Choroid plexus epithelial cell (primary cell): ENCODE results near the gene APMAP.

Source experiments
- DNase-seq: peaks from one replicate; pipeline ENCODE4 v3.0.0-alpha.2; 2010; ENCODE audit warnings: low read depth
- H3K4me3 ChIP-seq: 2 replicates; pipeline ENCODE4 v1.5.1; 2011; ENCODE audit warnings: low read depth, mild to moderate bottlenecking, control low read depth, low read length, moderate library complexity
- TF ChIP-seq, protein P1 (sequence below): conservative IDR thresholded peaks from 2 replicates; pipeline ENCODE4 v1.5.1; 2011; ENCODE audit warnings: low read depth, mild to moderate bottlenecking, control low read depth, inconsistent platforms, low read length, moderate library complexity

APMAP gene

DNA sequence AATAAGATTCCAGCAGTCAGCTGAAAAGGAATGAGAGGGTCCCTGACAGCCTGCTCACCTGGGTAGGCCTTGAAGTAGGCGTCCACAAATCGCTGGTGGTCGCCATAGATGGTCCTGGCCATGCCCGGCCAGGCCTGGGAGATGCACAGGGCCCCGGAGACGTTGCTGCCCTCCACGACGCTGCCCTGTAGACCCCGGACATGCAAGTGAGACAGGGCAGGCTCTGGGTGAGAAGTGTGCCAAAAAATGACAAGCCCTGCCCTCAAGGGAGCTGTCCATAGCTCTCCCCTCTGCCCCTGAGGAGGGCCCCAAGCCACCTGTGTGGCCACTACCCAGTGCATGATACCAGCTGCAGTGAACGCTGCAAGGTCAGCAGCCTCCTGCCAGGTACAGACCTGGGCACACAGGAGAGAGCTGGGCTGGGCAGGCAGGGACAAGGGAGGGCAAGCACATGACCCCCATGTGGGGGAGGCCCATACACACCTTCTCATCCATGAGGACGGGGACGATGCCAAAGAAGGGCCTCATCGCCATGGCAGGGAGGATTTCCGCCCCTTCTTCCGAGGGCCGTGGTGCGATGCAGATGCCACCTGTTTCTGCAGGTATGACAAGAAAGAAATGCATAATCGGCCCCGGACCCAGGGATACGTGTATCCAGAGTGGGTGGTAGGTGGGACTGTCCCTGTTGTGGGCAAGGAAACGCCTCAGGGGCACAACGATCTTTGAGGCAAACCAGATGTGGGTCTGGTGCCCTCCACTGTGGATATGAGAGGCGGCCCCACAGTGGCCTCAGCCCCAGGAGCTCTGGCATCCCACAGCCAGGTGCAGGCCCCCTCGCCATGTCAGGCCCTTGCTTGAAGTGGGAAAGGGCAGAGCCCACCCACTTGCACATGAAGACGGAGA, 21.2 kb upstream of the APMAP start:
- TF ChIP-seq, protein P1, sequence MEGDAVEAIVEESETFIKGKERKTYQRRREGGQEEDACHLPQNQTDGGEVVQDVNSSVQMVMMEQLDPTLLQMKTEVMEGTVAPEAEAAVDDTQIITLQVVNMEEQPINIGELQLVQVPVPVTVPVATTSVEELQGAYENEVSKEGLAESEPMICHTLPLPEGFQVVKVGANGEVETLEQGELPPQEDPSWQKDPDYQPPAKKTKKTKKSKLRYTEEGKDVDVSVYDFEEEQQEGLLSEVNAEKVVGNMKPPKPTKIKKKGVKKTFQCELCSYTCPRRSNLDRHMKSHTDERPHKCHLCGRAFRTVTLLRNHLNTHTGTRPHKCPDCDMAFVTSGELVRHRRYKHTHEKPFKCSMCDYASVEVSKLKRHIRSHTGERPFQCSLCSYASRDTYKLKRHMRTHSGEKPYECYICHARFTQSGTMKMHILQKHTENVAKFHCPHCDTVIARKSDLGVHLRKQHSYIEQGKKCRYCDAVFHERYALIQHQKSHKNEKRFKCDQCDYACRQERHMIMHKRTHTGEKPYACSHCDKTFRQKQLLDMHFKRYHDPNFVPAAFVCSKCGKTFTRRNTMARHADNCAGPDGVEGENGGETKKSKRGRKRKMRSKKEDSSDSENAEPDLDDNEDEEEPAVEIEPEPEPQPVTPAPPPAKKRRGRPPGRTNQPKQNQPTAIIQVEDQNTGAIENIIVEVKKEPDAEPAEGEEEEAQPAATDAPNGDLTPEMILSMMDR: no peak

DNA sequence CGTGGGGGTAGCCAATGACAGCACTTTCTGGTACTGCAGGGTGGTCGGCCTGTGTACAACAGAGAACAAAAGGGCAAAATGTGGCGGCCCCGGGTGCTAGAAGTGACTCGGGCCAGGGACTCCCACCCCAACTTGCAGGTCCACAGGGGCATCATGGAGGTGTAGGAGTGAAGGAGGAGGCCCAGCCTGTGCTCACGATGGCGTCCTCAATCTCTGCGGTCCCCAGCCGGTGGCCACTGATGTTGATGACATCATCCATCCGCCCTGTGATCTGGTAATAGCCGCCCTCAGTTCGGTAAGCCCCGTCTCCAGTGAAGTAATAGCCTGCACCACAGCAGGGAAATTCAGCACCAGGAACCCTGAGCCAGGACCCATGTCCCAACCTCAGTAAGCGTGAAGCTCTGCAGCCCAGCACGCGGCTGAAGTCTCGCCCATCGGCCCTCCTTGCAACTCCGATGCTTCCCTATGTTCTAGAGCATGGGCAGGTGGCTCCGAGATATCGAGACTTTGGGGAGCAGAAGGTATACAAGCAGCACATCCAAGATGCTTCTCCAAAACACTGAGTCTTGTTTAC, 20.2 kb upstream of the APMAP start:
- DNase-seq: no peak
- TF ChIP-seq, protein P1: no peak
- no peak overlapping the region for H3K4me3 ChIP-seq

More for the DNA sequence above, 21.2 kb upstream of the APMAP start:
- H3K4me3 ChIP-seq: no peak overlapping the region
- no peak for DNase-seq

DNA sequence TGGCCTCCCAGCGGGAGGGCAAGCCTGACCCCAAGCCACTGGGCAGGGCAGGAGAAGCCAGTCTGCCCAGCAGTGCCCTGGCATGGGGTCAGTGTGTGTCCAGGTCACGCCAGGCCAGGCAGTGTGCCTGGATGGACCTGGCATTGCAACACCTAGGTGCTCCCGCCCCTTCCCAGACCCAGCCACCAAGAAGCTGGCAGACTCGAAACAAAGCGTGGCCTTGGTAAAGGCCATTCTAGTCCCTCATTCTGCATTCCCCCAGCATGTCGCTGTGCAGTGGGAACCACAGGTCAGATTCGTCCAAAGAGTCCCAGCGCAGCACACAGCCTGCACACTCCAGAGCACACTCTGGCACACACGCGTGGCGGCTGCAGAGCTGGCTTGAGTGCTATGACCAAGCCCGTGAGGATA, 19.3 kb upstream of the APMAP start:
- TF ChIP-seq, protein P1: no peak
- DNase-seq: no peak
- H3K4me3 ChIP-seq: no peak overlapping the region

DNA sequence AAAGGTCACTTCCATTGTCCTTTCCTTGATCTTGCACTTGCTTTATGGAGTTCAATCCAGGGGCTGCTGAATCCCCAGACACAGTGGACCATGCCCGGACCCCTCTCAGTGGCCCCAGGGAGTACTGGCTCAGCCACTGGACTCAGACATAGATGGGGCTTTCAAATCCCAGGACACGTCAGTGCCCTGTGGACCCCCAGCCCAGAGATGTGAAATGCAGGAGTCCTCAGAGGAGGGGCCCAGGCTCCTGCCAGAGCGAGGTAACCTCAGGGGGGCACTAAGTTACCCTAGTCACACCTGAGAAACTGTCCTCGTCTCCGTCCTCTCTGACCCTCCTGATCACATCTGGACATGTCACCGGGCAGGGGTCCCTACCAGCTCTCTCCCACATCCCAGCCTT, 18.7 kb upstream of the APMAP start:
- no peak for DNase-seq
- TF ChIP-seq, protein P1: no peak
- no peak overlapping the region for H3K4me3 ChIP-seq

DNA sequence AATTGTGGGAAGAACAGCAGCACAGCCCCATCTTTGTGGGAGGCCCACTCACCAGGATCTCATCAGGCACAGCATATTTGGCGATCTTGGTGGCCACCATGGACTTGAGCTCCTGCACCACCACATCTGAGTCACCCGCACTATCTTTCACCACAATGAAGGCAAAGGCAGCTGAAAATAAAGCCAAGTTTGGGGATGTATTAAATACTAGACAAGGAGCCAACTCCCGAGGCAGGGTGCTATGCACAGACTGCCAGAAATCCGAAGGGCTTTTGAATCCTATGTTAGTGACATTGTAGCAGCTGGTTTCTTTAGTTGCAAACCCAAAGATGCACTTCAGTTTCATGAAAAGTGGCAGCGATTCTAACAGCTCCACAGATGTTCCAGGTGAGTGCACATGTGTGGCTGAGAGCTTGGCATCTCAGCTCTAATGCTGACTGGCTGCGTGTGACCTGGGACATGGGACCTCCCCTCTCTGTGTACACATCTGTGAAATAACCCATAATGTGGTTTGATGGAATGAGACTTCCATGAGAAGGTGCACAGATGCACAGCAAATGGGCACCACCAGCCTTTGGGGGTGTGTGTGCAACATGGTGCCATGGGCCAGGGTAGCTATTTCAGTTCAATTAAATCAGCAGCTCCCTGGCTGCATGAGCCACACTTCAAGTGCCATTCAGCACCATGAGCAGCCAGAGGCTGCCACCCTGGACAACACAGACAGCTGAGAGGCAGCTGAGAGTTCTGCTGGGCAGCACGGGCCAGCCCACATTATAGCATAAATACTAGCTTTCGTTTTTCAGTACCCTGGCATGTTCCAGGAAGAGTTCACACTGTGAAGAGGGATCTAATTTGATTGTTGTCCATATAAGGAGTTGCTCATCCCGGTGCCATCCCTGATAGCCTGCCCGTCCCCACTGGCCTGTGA, 16.9 kb upstream of the APMAP start:
- no peak overlapping the region for H3K4me3 ChIP-seq
- TF ChIP-seq, protein P1: no peak
- DNase-seq: no peak

DNA sequence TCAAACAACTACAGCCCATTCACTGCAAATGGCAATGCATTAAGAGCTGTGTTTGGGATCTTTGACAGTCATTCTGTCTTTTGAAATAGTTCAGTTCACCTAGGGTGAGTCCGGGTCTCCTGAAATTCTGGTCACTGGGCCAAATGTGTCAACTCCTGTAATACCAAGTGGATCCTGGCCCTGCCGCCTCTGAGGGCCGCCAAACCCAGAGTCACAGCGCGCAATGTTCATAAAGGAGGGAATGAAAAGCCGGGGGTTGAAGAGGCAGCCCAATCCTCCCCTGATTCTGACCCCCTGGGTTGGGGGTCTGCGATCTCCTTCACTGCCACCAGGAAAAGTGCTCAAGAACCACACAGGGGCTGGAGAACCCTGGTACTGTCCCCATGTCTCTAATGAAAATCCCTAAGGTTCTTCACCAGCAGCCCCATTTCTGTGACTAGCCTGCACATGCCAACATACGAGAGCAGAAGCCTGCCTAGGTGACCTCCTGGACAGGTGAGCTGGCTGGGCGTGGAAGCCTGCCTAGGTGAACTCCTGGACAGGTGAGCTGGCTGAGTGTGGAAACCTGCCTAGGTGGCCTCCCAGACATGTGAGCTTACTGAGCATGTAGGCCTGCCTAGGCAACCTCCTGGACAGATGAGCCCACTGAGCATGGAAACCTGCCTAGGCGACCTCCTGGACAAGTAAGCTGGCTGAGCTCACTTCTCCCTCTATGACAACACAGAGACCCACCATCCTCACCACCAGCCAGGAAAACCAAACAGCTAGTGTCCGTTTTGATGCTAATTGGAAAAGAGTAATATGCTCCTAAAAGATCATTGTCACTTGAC, 16.1 kb upstream of the APMAP start:
- DNase-seq: no peak
- TF ChIP-seq, protein P1: no peak
- H3K4me3 ChIP-seq: no peak overlapping the region
